Measurements from ENCODE around the gene B4GALT5.
"Not testable (repeated sequence)": the region's sequence is repeated elsewhere in the genome, so short reads cannot be mapped to it uniquely, and the experiment has no call there.

The B4GALT5 gene

DNA sequence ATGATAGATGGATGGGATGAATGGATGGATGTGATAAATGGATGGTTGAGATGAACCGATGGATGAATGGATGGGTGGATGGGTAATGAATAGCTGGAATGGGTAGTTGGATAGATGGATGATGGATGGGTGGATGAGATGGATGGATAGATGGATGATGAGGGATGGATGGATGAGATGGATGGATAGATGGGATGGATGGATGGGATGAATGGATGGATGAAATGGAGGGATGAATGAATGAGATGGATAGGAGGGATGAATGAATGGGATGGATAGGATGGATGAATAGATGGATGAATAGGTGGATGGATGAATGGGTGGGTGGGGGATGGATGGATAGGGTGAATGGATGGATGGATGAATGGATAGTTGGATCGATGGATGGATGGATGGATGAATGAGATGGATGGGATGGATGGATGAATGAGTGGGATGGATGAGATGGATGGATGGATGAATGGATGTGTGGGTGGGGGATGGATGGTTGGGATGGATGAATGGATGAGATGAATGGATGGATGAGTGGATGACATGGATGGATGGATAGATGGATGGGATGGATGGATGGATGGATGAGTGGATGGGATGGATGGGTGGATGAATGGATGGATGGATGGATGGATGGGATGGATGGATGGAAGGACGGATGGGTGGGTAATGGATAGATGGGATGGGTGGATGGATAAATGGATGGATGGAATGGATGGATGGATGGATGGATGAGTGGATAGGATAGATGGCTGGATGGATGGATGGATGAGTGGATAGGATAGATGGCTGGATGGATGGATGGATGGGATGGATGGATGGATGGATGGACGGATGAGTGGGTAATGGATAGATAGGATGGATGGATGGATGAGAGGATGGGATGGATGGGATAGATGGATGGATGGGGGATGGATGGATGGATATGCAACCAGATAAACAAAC is 94.3 kb downstream of the B4GALT5 start:
- Histone ChIP-seq H3K9ac (no peak overlapping the region), H3K36me3 (ENCODE audit: control insufficient read depth, insufficient read depth, low read length) (no peaks in the 10 kb centered on the region), H3K27me3 (ENCODE audit: control insufficient read depth, insufficient read depth, low read length) (no peaks in the 10 kb centered on the region), H3K4me1 (no peaks in the 10 kb centered on the region), H3K79me2 (no peaks in the 10 kb centered on the region), H2AFZ (no peak overlapping the region), H3K4me2 (ENCODE audit: low read length) (no peak overlapping the region), H3K9me3 (ENCODE audit: control insufficient read depth, low read length) (no peaks in the 10 kb centered on the region), H3K4me3 (ENCODE audit: low read depth, low read length) (no peak overlapping the region), H3K27ac (no peak overlapping the region)
- TF ChIP-seq, protein P1, sequence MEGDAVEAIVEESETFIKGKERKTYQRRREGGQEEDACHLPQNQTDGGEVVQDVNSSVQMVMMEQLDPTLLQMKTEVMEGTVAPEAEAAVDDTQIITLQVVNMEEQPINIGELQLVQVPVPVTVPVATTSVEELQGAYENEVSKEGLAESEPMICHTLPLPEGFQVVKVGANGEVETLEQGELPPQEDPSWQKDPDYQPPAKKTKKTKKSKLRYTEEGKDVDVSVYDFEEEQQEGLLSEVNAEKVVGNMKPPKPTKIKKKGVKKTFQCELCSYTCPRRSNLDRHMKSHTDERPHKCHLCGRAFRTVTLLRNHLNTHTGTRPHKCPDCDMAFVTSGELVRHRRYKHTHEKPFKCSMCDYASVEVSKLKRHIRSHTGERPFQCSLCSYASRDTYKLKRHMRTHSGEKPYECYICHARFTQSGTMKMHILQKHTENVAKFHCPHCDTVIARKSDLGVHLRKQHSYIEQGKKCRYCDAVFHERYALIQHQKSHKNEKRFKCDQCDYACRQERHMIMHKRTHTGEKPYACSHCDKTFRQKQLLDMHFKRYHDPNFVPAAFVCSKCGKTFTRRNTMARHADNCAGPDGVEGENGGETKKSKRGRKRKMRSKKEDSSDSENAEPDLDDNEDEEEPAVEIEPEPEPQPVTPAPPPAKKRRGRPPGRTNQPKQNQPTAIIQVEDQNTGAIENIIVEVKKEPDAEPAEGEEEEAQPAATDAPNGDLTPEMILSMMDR (IDR thresholded peaks at IDR 0.05) = no peak

DNA sequence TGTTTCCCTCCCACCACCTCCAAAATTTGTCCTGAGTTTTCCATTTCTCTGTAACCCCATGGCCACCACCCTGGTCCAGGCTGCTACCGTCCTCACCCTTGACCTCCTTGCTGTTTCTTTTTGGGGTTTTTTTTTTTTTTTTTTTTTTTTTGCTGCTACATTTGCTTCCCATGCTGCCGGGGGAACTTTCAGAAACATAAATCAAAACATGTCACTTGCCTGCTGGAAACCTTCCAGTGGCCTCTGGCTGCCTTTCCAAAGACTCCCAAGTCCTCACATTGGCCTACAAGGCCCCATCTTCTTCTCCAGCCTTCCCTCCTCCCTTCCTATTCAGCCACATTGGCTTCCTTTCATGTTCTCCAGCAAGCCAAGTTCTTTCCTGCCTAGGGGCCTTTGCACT is 95.4 kb downstream of the B4GALT5 start:
- TF ChIP-seq, protein P1 (IDR thresholded peaks at IDR 0.05) = no peak
- Histone ChIP-seq H3K4me3 (ENCODE audit: low read depth, low read length) (no peak overlapping the region), H3K4me1 (no peaks in the 10 kb centered on the region), H3K4me2 (ENCODE audit: low read length) (no peak overlapping the region), H2AFZ (no peak overlapping the region), H3K9me3 (ENCODE audit: control insufficient read depth, low read length) (no peaks in the 10 kb centered on the region), H3K79me2 (no peaks in the 10 kb centered on the region), H3K27ac (no peak overlapping the region), H3K27me3 (ENCODE audit: control insufficient read depth, insufficient read depth, low read length) (no peaks in the 10 kb centered on the region), H3K9ac (no peak overlapping the region), H3K36me3 (ENCODE audit: control insufficient read depth, insufficient read depth, low read length) (no peaks in the 10 kb centered on the region)

DNA sequence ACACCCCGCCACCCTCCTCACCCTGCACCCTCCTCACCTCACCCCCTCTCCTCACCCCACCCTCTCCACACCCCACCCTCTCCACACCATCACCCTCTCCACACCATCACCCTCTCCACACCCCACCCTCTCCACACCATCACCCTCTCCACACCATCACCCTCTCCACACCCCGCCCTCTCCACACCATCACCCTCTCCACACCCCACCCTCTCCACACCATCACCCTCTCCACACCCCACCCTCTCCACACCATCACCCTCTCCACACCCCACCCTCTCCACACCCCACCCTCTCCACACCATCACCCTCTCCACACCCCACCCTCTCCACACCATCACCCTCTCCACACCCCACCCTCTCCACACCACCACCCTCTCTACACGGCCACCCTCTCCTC is 96.3 kb downstream of the B4GALT5 start:
- not testable (repeated sequence) for H2AFZ ChIP-seq

DNA sequence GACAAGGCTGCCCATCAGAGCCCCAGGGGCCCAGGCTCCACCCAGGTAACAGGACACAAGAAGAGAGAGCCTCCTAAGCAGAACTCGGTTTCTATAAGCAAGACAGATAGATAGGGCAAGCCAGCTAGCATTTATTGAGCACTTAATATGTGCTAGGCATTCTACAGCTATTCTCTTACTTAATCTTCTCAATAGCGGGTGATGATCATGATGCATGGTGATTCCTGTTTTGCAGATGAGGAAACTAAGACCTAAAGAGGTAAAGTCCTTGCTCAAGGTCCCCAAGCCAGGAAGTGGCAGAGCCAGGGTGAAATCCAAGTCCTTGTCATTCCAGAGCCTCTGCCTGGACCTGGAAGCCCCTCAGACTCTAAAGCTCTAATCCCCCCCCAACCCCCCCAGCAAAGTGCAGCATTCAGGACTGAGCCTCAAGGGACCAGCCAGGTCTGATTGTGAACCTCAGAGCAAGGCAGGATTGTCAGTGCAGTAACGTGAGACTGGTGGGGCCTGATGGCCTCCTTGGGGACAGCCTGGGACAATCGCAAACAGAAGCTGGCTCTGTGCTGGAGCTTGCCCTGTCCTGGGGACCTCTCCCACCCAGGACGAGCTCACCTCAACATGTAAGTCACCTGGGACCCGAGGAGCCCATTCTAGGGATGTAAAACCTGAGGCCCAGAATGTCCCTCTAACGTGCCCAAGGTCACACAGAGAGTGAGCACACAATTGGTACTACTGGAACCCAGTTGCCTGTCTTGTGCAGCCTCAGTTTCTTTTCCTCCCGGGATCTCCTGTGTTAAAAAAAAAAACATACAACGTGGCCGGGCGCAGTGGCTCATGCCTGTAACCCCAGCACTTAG is 97.3 kb downstream of the B4GALT5 start:
- Histone ChIP-seq H2AFZ (no peak overlapping the region), H3K9me3 (ENCODE audit: control insufficient read depth, low read length) (no peaks in the 10 kb centered on the region), H3K4me2 (ENCODE audit: low read length) (no peak overlapping the region), H3K79me2 (no peaks in the 10 kb centered on the region), H3K27me3 (ENCODE audit: control insufficient read depth, insufficient read depth, low read length) (no peaks in the 10 kb centered on the region), H3K27ac (no peak overlapping the region), H3K36me3 (ENCODE audit: control insufficient read depth, insufficient read depth, low read length) (no peaks in the 10 kb centered on the region), H3K9ac (no peak overlapping the region), H3K4me1 (peaks cover under 1% of the 10 kb centered on the region), H3K4me3 (ENCODE audit: low read depth, low read length) (no peak overlapping the region)
- TF ChIP-seq, protein P1 (IDR thresholded peaks at IDR 0.05) = no peak

More for the DNA sequence above, 96.3 kb downstream of the B4GALT5 start:
- H3K27ac ChIP-seq; H3K27me3 ChIP-seq (ENCODE audit: control insufficient read depth, insufficient read depth, low read length); H3K9ac ChIP-seq; H3K4me3 ChIP-seq (ENCODE audit: low read depth, low read length); H3K79me2 ChIP-seq; H3K9me3 ChIP-seq (ENCODE audit: control insufficient read depth, low read length); H3K4me2 ChIP-seq (ENCODE audit: low read length); H3K4me1 ChIP-seq; H3K36me3 ChIP-seq (ENCODE audit: control insufficient read depth, insufficient read depth, low read length): not testable (repeated sequence)
